Activated effector memory CD4-positive, alpha-beta T cell treated with anti-CD3 and anti-CD28 coated beads, Interleukin-2, amount 50 U/mL, for 16 hours (primary cell): Measurements from ENCODE around the gene CCSER1.
"Not testable (repeated sequence)": the region's sequence is repeated elsewhere in the genome, so short reads cannot be mapped to it uniquely, and the experiment has no call there.

Experiments used
- DNase-seq: peaks from one replicate; pipeline ENCODE4 v3.0.0-alpha.2; 2020

Gene CCSER1

GRCh38 chr4:91454111-91454510, 1326.9 kb downstream of the CCSER1 start:
- DNase-seq = no peak

- DNase-seq = not testable (repeated sequence)
Observed at GRCh38 chr4:91462566-91462965, 1335.4 kb downstream of the CCSER1 start.

GRCh38 chr4:91470671-91471070, 1343.5 kb downstream of the CCSER1 start:
- no peak for DNase-seq

GRCh38 chr4:91471280-91471679, 1344.1 kb downstream of the CCSER1 start:
- no peak for DNase-seq

- no peak for DNase-seq
Observed at GRCh38 chr4:91472046-91472445, 1344.9 kb downstream of the CCSER1 start.

GRCh38 chr4:91485415-91485814, 1358.2 kb downstream of the CCSER1 start:
- no peak for DNase-seq

GRCh38 chr4:91488946-91489345, 1361.8 kb downstream of the CCSER1 start:
- no peak for DNase-seq

GRCh38 chr4:91497892-91498291, 1370.7 kb downstream of the CCSER1 start:
- DNase-seq = no peak

GRCh38 chr4:91502365-91502764, 1375.2 kb downstream of the CCSER1 start:
- no peak for DNase-seq

- no peak for DNase-seq
Observed at GRCh38 chr4:91513326-91513725, 1386.1 kb downstream of the CCSER1 start.

GRCh38 chr4:91519155-91519554, 1392.0 kb downstream of the CCSER1 start:
- DNase-seq = no peak

GRCh38 chr4:91525621-91526020, 1398.4 kb downstream of the CCSER1 start:
- no peak for DNase-seq

GRCh38 chr4:91527056-91527455, 1399.9 kb downstream of the CCSER1 start:
- no peak for DNase-seq

- DNase-seq = no peak
Observed at GRCh38 chr4:91567594-91567993, 1440.4 kb downstream of the CCSER1 start.

GRCh38 chr4:91577864-91578263, 1450.7 kb downstream of the CCSER1 start:
- no peak for DNase-seq

GRCh38 chr4:91590260-91590659, 1463.1 kb downstream of the CCSER1 start:
- no peak for DNase-seq

- DNase-seq = no peak
Observed at GRCh38 chr4:91592125-91592524, 1464.9 kb downstream of the CCSER1 start.

- no peak for DNase-seq
Observed at GRCh38 chr4:91596718-91597117, 1469.5 kb downstream of the CCSER1 start.

GRCh38 chr4:91598696-91599095, 1471.5 kb downstream of the CCSER1 start:
- no peak for DNase-seq

GRCh38 chr4:91600301-91600700, 1473.1 kb downstream of the CCSER1 start:
- DNase-seq = no peak

GRCh38 chr4:91601401-91601800, 1474.2 kb downstream of the CCSER1 start:
- no peak for DNase-seq

- DNase-seq = no peak
Observed at GRCh38 chr4:91611782-91612181, 1484.6 kb downstream of the CCSER1 start.

- DNase-seq = no peak
Observed at GRCh38 chr4:91620952-91621351, 1493.8 kb downstream of the CCSER1 start.

GRCh38 chr4:91621446-91621845, 1494.3 kb downstream of the CCSER1 start:
- DNase-seq = no peak

GRCh38 chr4:91622925-91623602, 1495.9 kb downstream of the CCSER1 start:
- no peak for DNase-seq
